Coronary artery (tissue), 2 donors: ENCODE data around the gene LPA.

Experiments used
- DNase-seq: peaks from one replicate; pipeline ENCODE4 v3.0.0-alpha.2; 2017; ENCODE audit warnings: low spot score
- H3K27ac ChIP-seq, 2 donors: fragments of 200-600 bp; sonication (generic); one replicate each; pipeline ENCODE4 v1.5.1; 2016 to 2019
- H3K4me3 ChIP-seq: fragments of 200-600 bp; sonication (generic); 2 replicates; pipeline ENCODE4 v1.5.1; 2016; ENCODE audit warnings: mild to moderate bottlenecking, moderate library complexity
- CTCF ChIP-seq: fragments of 200-600 bp; sonication (generic); IDR thresholded peaks from one replicate; pipeline ENCODE4 v1.5.1; 2019; ENCODE audit warnings: antibody characterized with exemption

The LPA gene

GRCh38 chr6:160509610-160510009 is 154.5 kb downstream of the LPA start:
- no peak for TF ChIP-seq CTCF
- H3K27ac ChIP-seq, result no peak overlapping the region
- DNase-seq, result no peak
- H3K4me3 ChIP-seq, result no peak overlapping the region

- no peak overlapping the region for H3K4me3 ChIP-seq
- no peak for DNase-seq
- no peak overlapping the region for H3K27ac ChIP-seq
- no peak for TF ChIP-seq CTCF
Observed at GRCh38 chr6:160508599-160508998, 155.5 kb downstream of the LPA start.

GRCh38 chr6:160507420-160507819 is 156.7 kb downstream of the LPA start:
- no peak for DNase-seq
- H3K4me3 ChIP-seq, result no peak overlapping the region
- TF ChIP-seq CTCF, result no peak
- no peak overlapping the region for H3K27ac ChIP-seq

GRCh38 chr6:160505970-160506369 is 158.1 kb downstream of the LPA start:
- TF ChIP-seq CTCF, result no peak
- no peak overlapping the region for H3K4me3 ChIP-seq
- no peak overlapping the region for H3K27ac ChIP-seq
- no peak for DNase-seq

GRCh38 chr6:160500639-160501038 is 163.4 kb downstream of the LPA start:
- TF ChIP-seq CTCF, result no peak
- Histone ChIP-seq H3K27ac (no peak overlapping the region), H3K4me3 (no peak overlapping the region)
- no peak for DNase-seq

GRCh38 chr6:160494576-160494975 is 169.5 kb downstream of the LPA start:
- no peak overlapping the region for H3K4me3 ChIP-seq
- no peak for TF ChIP-seq CTCF
- H3K27ac ChIP-seq, result no peak overlapping the region
- no peak for DNase-seq

GRCh38 chr6:160489091-160489490 is 175.0 kb downstream of the LPA start:
- no peak for DNase-seq
- Histone ChIP-seq H3K4me3 (no peak overlapping the region), H3K27ac (no peak overlapping the region)
- no peak for TF ChIP-seq CTCF
